GM21447 (cell line): ENCODE results near the gene ALPK1.
A peak's percentile ranks its signal among the peaks of the same experiment; 100 is the strongest.
"Not testable (repeated sequence)": the region's sequence is repeated elsewhere in the genome, so short reads cannot be mapped to it uniquely, and the experiment has no call there.

ENCODE experiments used
- ATAC-seq: cut with Tn5 transposase; IDR thresholded peaks from one replicate; pipeline ENCODE4 v1.9.1; 2021; ENCODE audit not compliant: unreplicated experiment

The ALPK1 gene

GRCh38 chr4:112296949-112297880, at the start of gene ALPK1:
Gene ALPK1, plus strand, starts transcription at chr4:112297369.
- ATAC-seq = peak; percentile 94

GRCh38 chr4:112251019-112251643, 46.0 kb upstream of the ALPK1 start:
- no peak for ATAC-seq

GRCh38 chr4:112252234-112252633, 44.9 kb upstream of the ALPK1 start:
- ATAC-seq = no peak

GRCh38 chr4:112253382-112254000, 43.7 kb upstream of the ALPK1 start:
- ATAC-seq = peak; percentile 68

- ATAC-seq = no peak
Measured at GRCh38 chr4:112257098-112257497, 40.1 kb upstream of the ALPK1 start.

- ATAC-seq = no peak
Measured at GRCh38 chr4:112266823-112267222, 30.3 kb upstream of the ALPK1 start.

- no peak for ATAC-seq
Measured at GRCh38 chr4:112270051-112270450, 27.1 kb upstream of the ALPK1 start.

GRCh38 chr4:112270640-112271421, 26.3 kb upstream of the ALPK1 start:
- ATAC-seq = no peak

- ATAC-seq = no peak
Measured at GRCh38 chr4:112272292-112272691, 24.9 kb upstream of the ALPK1 start.

- ATAC-seq = no peak
Measured at GRCh38 chr4:112274959-112275358, 22.2 kb upstream of the ALPK1 start.

- ATAC-seq = no peak
Measured at GRCh38 chr4:112276113-112276512, 21.1 kb upstream of the ALPK1 start.

- ATAC-seq = no peak
Measured at GRCh38 chr4:112277220-112277619, 19.9 kb upstream of the ALPK1 start.

GRCh38 chr4:112277705-112278448, 19.3 kb upstream of the ALPK1 start:
- ATAC-seq = no peak

GRCh38 chr4:112279025-112279881, 17.9 kb upstream of the ALPK1 start:
- peak; percentile 64 for ATAC-seq

- ATAC-seq = peak; percentile 34
Measured at GRCh38 chr4:112279882-112280315, 17.3 kb upstream of the ALPK1 start.

GRCh38 chr4:112280386-112281056, 16.6 kb upstream of the ALPK1 start:
- no peak for ATAC-seq

GRCh38 chr4:112281895-112282398, 15.2 kb upstream of the ALPK1 start:
- ATAC-seq = not testable (repeated sequence)

GRCh38 chr4:112282860-112283667, 14.1 kb upstream of the ALPK1 start:
- ATAC-seq = no peak
